HG03342 (cell line): Measurements from ENCODE around the gene GAB2.

Source experiments
- ATAC-seq: cut with Tn5 transposase; IDR thresholded peaks from one replicate; pipeline ENCODE4 v1.9.1; 2021; ENCODE audit warnings: mild to moderate bottlenecking, moderate library complexity; ENCODE audit not compliant: unreplicated experiment

The GAB2 gene

GRCh38 chr11:78402847-78403246 lies 14.8 kb downstream of the GAB2 start:
- ATAC-seq = no peak

- ATAC-seq = no peak
Observed at GRCh38 chr11:78400702-78401101, 16.9 kb downstream of the GAB2 start.

- no peak for ATAC-seq
Observed at GRCh38 chr11:78400116-78400515, 17.5 kb downstream of the GAB2 start.

- no peak for ATAC-seq
Observed at GRCh38 chr11:78399136-78399535, 18.5 kb downstream of the GAB2 start.

GRCh38 chr11:78398715-78399114 lies 18.9 kb downstream of the GAB2 start:
- ATAC-seq = no peak

- peak; percentile 66 for ATAC-seq
Observed at GRCh38 chr11:78397398-78397797, 20.2 kb downstream of the GAB2 start.

- no peak for ATAC-seq
Observed at GRCh38 chr11:78395597-78395996, 22.0 kb downstream of the GAB2 start.

- no peak for ATAC-seq
Observed at GRCh38 chr11:78392854-78393253, 24.8 kb downstream of the GAB2 start.

GRCh38 chr11:78391424-78391823 lies 26.2 kb downstream of the GAB2 start:
- no peak for ATAC-seq

- ATAC-seq = no peak
Observed at GRCh38 chr11:78390809-78391208, 26.8 kb downstream of the GAB2 start.

GRCh38 chr11:78386215-78386941 lies 31.2 kb downstream of the GAB2 start:
- ATAC-seq = no peak

- ATAC-seq = no peak
Observed at GRCh38 chr11:78385205-78385604, 32.4 kb downstream of the GAB2 start.

GRCh38 chr11:78384231-78384630 lies 33.4 kb downstream of the GAB2 start:
- no peak for ATAC-seq

- ATAC-seq = no peak
Observed at GRCh38 chr11:78381865-78382264, 35.8 kb downstream of the GAB2 start.

GRCh38 chr11:78380615-78381051 lies 37.0 kb downstream of the GAB2 start:
- no peak for ATAC-seq

- no peak for ATAC-seq
Observed at GRCh38 chr11:78379039-78379670, 38.5 kb downstream of the GAB2 start.

- no peak for ATAC-seq
Observed at GRCh38 chr11:78377625-78378418, 39.8 kb downstream of the GAB2 start.

- no peak for ATAC-seq
Observed at GRCh38 chr11:78376858-78377257, 40.8 kb downstream of the GAB2 start.

GRCh38 chr11:78374917-78375316 lies 42.7 kb downstream of the GAB2 start:
- no peak for ATAC-seq

GRCh38 chr11:78373689-78374088 lies 43.9 kb downstream of the GAB2 start:
- ATAC-seq = no peak

GRCh38 chr11:78372114-78372768 lies 45.4 kb downstream of the GAB2 start:
- no peak for ATAC-seq
